PC-3 (cell line): ENCODE data around the gene STRAP.

Source experiments
- CTCF ChIP-seq: fragments of 300-600 bp; sonication (generic); conservative IDR thresholded peaks from 2 replicates; pipeline ENCODE4 v1.5.1; 2017; ENCODE audit warnings: antibody characterized with exemption, low read depth, mild to moderate bottlenecking, low read length
- EZH2 ChIP-seq: fragments of 300-600 bp; sonication (generic); IDR thresholded peaks from one replicate; pipeline ENCODE4 v1.6.1; 2017; ENCODE audit warnings: antibody characterized with exemption, mild to moderate bottlenecking, low read length; ENCODE audit not compliant: unreplicated experiment
- EZH2phosphoT487 ChIP-seq: fragments of 300-600 bp; sonication (generic); IDR thresholded peaks from 2 replicates; pipeline ENCODE4 v1.6.1; 2018; ENCODE audit warnings: mild to moderate bottlenecking, antibody characterized with exemption, low read length, borderline replicate concordance

- TF ChIP-seq EZH2phosphoT487 (no peak), EZH2 (no peak), CTCF (no peak)
These were observed 11.1 kb downstream of the STRAP start for GRCh38 chr12:15893260-15893659.
